T-helper 9 cell (primary cell): ENCODE results near the gene PTPRE.
"Not testable (repeated sequence)": the region's sequence is repeated elsewhere in the genome, so short reads cannot be mapped to it uniquely, and the experiment has no call there.

Source experiments
- DNase-seq: peaks from one replicate; pipeline ENCODE4 v3.0.0-alpha.2; 2020

Gene PTPRE

GRCh38 chr10:127984945-127985344 is 78.0 kb downstream of the PTPRE start:
- DNase-seq: no peak

DNA sequence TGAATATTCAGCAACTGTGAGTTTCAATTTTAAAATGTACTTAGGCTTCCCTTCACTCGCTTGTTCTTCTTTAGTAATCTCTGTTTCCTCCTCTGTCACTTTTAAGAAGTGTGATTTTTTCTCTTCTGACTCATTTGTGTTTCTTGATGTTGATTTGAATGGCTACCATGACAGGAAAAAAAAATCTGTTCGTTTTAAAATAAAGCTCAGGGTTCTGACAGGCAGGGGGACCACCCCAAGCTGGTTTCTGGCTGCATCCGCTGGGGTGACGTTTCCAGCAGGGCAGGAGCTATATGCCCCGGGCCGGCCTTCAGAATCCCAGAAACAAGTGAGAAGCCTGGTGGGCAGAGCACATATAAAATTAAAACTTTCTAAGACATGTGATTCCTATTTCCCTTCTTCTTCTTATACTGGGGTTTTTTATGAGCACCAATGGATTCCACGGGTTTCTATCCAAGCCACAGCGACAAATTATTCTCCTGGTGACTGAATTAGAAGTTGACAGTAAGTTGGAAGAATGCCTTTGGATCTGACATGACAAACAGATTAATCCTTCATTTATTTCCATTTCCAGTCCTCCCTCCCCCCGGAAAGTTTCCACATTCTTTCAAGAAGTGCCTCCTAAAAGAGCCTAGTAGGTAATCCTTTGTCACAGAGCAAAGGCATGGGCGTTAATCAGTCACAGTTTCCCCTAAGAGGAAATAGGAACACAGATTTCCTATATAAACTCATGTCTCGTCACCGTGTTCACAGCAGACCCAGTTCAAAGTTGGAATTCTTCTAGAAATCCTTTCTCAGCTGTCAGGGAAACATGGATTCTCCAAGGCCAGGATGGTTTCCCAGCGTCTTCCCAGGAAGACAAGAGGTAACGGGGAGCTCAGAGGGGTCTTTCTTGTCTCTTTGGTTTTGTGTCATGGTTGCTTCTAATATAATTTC is 79.9 kb downstream of the PTPRE start:
- no peak for DNase-seq

- DNase-seq: no peak
Observed at GRCh38 chr10:127987467-127988380, 80.8 kb downstream of the PTPRE start.

- no peak for DNase-seq
Observed at GRCh38 chr10:127989481-127990012, 82.6 kb downstream of the PTPRE start.

GRCh38 chr10:127990132-127990788 is 83.4 kb downstream of the PTPRE start:
- not testable (repeated sequence) for DNase-seq

DNA sequence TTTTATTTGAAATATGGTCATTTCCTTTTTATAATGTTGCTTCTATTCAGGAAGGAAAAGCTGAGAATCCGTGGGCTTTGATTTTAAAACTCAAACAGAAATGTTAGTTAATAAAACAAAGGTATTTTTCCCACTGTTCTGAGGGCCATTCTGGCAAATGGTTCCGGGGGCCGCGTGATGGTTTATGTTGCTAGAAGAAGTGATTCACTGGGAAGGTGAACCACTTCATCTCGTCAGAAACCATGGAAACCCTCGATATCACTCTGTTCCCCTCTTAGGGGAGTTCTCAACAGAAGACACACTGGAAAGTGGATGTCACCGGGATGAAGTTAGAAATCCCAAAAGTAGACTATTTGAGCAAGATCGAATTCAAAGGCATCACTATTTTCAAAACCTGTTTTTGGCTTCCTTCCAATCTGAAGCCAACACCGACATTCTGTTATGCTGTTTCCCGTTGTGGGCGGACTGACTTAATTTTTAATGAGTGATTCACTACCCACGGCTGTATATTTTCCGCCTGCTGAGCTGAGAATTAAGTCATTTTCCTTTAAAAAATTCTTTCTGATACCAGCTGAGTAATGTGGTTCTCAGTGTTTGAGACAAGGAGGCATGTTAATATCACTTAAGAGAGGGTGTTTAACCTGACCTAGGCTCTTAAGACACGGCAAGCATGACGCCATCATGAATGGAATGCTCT is 84.1 kb downstream of the PTPRE start:
- no peak for DNase-seq

DNA sequence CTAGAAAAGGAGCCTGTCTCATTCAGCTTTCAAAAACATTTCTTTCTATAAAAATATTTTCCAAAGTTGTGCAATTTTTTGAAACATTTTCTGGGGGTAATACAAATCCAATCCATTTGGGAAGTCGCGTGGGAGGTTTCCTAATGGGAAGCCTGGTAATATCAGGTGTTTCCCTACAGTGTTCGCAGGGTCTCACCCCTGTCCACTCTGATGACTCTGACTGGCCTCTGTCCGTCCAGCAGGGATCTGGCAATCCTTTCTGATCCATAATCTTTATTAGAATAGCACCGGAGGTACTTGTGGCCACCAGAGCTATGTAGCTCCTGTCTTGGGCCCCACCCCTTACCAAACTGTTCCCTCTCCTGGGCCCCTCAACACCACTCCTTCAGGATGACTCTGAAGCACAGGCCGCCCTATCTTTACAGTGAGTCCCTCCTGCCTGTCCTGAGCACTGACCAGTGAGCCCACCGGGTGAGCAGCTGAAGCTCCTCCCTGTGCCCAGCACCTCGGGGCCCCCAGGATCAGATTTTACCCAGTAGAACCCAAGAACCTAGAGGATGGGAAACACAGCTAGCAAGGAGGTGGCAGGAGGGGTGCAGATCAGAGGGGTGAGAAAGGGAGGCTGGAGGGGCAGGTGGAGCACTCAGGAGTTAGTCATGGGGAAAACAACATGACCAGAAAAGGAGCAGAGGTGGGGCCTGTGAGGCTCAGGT is 84.8 kb downstream of the PTPRE start:
- no peak for DNase-seq

- DNase-seq: no peak
Observed at GRCh38 chr10:127992376-127992775, 85.5 kb downstream of the PTPRE start.

GRCh38 chr10:127993056-127993690 is 86.3 kb downstream of the PTPRE start:
- DNase-seq: no peak

GRCh38 chr10:127995939-127996338 is 89.0 kb downstream of the PTPRE start:
- DNase-seq: no peak

DNA sequence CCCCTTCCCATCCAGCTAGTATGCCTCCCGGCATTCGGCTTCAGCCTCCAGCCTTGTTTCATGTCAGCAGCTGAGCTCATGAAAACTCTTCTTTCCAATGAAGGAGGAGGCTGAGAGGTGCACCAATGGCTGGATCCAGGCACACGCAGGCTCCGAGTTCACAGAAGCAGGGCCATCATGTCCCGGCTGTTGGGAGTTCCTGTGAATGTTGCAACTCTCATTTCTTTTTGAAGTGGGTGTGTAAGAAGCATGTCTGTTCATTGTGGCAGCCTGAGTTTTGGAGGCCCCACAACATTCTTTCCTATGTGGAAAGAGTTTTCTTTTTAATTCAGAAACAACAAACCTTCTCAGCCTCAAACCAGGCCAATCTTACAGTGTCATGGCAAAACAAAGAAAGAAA is 89.7 kb downstream of the PTPRE start:
- no peak for DNase-seq

DNA sequence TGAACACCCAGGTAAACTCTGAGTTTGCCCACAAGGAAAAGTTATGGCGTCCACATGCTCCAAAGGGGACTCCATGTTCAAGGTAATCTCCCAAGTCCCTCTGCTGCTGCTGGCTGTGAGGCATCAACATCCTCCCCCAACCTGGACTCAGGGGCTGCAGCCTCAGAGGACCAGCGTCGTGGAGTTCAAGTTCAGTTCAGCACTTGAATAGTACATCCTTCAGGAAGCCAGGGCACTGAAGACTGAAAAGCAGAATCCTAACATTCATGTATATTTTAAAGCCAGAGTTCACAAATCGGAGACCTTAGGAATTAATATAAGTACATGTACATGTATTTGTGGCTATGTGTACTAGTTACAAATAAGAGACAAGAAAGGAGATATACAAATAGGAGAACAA is 90.4 kb downstream of the PTPRE start:
- DNase-seq: no peak

DNA sequence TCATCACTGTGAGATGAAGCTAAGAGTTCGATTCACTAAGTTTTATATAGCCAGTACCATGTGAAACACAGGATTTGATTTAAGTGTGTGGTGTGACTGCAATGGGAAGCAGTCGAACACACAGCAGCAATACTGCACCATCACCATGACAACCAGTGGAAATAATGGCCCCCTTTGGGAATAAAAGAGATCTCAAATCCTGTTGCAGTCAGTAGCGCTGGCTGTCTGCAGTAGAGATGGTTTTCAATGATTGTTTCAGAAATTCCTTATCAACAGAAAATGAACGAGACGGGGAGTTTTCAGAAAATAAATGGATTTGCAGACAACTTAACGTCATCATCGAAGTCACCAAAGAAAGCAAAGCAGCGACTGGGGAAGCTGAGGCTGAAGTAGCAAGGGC is 91.0 kb downstream of the PTPRE start:
- no peak for DNase-seq

DNA sequence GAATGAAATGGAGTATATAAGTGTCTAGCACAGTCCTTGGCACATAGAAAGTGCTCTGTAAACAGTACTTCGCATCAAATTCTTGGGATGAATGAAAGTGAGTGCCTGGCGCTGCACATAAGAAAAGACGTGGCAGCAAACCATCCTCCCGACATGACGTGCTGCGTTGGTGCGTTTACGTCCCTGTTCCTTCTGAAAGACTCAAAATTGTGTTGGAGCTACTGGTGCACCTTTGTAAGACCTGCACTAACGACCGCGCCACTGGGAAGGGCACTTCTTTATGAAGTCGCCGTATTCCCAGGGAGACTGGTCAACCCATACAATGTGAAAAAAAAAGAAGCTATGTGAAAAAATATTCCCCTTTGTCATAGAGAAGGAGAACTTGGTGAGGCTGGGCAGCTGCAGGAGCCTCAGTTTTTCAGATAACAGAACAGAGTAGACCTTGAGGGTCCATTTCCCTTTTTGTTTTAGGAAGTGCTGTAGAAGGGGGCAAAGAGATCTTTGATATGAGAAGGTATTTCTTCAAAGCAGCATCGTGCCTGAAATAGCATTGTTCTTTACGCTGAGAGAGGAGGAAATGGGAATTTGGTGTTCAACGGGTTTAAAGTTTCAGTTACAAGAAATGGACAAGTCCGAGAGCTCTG is 91.7 kb downstream of the PTPRE start:
- no peak for DNase-seq

GRCh38 chr10:127999297-128000129 is 92.6 kb downstream of the PTPRE start:
- DNase-seq: no peak

DNA sequence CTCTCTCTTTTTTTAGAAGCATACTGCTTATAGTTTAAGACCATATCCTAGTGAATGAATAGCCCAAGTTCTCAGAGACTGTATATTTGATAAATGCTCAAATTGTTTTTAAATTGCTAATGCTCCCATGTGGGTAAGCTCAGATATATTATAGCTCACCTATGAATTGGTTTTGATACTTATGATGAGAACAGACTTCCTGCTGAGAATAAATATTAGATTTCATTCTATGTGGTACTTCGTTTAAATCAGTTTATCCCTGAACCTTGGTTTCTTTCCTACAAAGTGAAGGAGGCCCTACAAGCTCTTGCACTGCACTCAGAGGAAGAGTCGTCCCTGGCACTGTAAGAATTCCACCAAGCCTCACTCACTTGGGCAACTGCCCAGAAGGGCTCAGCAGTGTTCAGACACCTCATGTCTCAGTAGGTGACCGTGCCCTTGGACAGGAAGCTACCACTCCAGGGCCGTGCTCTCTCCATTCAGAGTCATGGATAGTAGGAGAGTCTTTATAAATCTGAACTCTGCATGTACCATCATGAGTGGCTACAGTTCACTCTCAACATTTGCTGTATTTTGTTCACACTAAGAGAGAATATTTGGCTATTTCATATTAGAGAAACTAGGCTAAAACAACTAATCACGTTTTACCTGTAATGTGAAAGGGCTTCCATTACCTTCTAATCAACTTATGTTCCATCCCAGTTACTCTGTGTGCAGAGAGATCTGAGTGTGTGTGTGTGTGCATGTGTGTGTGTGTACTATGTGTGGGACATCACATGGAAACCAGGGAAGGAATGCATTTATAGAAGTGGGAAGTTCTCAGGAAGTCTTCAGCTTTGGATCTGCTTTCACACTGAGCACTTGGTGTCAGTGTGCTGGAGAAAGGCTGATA is 93.8 kb downstream of the PTPRE start:
- no peak for DNase-seq

DNA sequence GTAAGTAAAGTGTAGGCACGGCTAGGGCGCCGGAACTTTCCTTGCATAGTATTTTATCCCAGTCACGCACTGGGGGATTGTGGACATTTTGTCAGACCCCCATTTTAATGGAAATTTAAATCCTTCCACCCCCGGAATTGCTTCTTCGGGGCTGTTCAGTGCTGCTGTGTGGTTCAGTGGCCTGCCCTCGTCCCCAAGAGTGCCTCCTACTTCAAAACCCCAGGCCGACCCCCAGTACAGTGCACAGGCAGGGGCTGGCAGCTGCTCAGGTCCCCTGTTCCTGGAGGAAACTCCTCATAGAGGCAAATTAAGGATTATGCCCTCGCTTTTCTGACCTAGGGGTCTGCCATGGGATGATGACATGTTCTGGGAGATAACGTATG is 94.5 kb downstream of the PTPRE start:
- DNase-seq: no peak

DNA sequence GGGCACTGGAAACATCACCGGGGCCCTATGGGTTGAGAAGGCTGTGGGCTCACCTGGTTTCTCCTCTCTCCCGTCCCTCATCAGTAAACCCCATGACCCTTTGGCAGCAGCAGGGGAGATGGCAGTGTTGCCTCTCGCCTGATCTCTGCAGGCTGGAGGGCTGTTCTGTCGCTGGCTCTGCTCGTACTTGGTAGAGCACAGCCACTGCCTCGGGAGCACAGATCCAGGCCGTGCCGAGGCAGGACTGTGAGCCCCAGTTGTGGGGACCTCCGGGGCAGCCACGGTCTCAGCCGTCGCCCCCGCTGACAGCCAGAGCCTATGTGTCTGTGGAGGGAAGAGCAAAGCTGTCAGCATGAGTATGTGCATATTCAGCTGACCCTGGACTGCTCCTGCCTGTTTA is 94.9 kb downstream of the PTPRE start:
- DNase-seq: no peak

- no peak for DNase-seq
Observed at GRCh38 chr10:128003521-128003920, 96.6 kb downstream of the PTPRE start.
